CD4-positive, alpha-beta T cell (primary cell): Measurements from ENCODE around the gene ATP13A2. TPM values are rescaled to one million over a fixed set of nuclear protein-coding genes. Genes with fewer than 3 reads are reported as not detected.

Source experiments
- ATAC-seq: fragments of 200-7000 bp; cut with Tn5 transposase; one replicate; pipeline ENCODE4 v1.10.0; 2022; ENCODE audit warnings: mild to moderate bottlenecking; ENCODE audit not compliant: poor library complexity
- CTCF ChIA-PET: fragments of 350-600 bp; sonication (Branson Sonifier 250); formaldehyde crosslinking; loops from one replicate; lab custom pipeline; 2021; ENCODE audit warnings: antibody characterized with exemption, inconsistent platforms; lab: Charles Lee
- POLR2A ChIA-PET: fragments of 350-600 bp; sonication (Branson Sonifier 250); formaldehyde crosslinking; loops from one replicate; lab custom pipeline; 2021; ENCODE audit warnings: antibody characterized with exemption, inconsistent platforms; lab: Charles Lee
- DNase-seq, 14 experiments: peaks; one replicate each; pipeline ENCODE4 v3.0.0-alpha.2; 2013 to 2020; ENCODE audit warnings: mixed read lengths in 2 of 14
- H3K27ac ChIP-seq, 2 donors: one replicate each; pipeline versions ENCODE4 v1.5.1 to v1.7.0; 2013; ENCODE audit warnings: low read length in 2 of 2, low read depth in 1 of 2, mild to moderate bottlenecking in 1 of 2
- H3K27me3 ChIP-seq, 2 experiments: 1 replicate in 1 of 2; 2 replicates in 1 of 2; pipeline versions ENCODE4 v1.6.1 to v1.7.0; 2013; ENCODE audit warnings: low read length in 2 of 2, control low read depth in 1 of 2, mild to moderate bottlenecking in 1 of 2, moderate library complexity in 1 of 2; ENCODE audit not compliant: insufficient read depth in 2 of 2, control insufficient read depth in 1 of 2
- H3K36me3 ChIP-seq: one replicate; pipeline ENCODE4 v1.6.1; 2013; ENCODE audit warnings: low read length, control low read depth; ENCODE audit not compliant: insufficient read depth
- H3K4me1 ChIP-seq: one replicate; pipeline ENCODE4 v1.6.1; 2013; ENCODE audit warnings: low read length, control low read depth; ENCODE audit not compliant: insufficient read depth
- H3K4me3 ChIP-seq: one replicate; pipeline ENCODE4 v1.5.1; 2013; ENCODE audit warnings: mild to moderate bottlenecking, low read length, moderate library complexity
- H3K9me3 ChIP-seq, 2 experiments: 1 replicate in 1 of 2; 2 replicates in 1 of 2; pipeline versions ENCODE4 v1.6.1 to v1.7.0; 2013; ENCODE audit warnings: low read length in 2 of 2, mild to moderate bottlenecking in 2 of 2, control low read depth in 1 of 2, moderate library complexity in 1 of 2; ENCODE audit not compliant: control insufficient read depth in 1 of 2, insufficient read depth in 1 of 2
- H3K27ac Mint-ChIP-seq: one replicate; pipeline ENCODE4 v1.8.0; 2020; ENCODE audit warnings: mixed read lengths
- H3K27me3 Mint-ChIP-seq: one replicate; pipeline ENCODE4 v1.8.0; 2021; ENCODE audit warnings: mixed read lengths
- H3K36me3 Mint-ChIP-seq: one replicate; pipeline ENCODE4 v1.8.0; 2021; ENCODE audit warnings: low read depth, mixed read lengths
- H3K4me1 Mint-ChIP-seq: one replicate; pipeline ENCODE4 v1.8.0; 2021; ENCODE audit warnings: low read depth, mixed read lengths
- H3K4me3 Mint-ChIP-seq: one replicate; pipeline ENCODE4 v1.8.0; 2020; ENCODE audit warnings: mild to moderate bottlenecking, mixed read lengths
- H3K9me3 Mint-ChIP-seq: one replicate; pipeline ENCODE4 v1.8.0; 2020; ENCODE audit warnings: mixed read lengths
- CTCF ChIP-seq: fragments of 200-600 bp; IDR thresholded peaks from one replicate; pipeline ENCODE4 v1.8.0; 2022; ENCODE audit warnings: antibody characterized with exemption, mild to moderate bottlenecking
- intact Hi-C, 2 experiments: fragments of 100-400 bp; cut with DNase I in 1 of 2; cut with micrococcal nuclease in 1 of 2; formaldehyde crosslinking; loops; one replicate each; pipeline versions ENCODE4 v1.15.1 to v1.9.0; 2023 to 2025; cut with DNase I, micrococcal nuclease
- total RNA-seq, 174 experiments: library from RNA in 2 of 174; stranded (reverse) in 2 of 174; gene quantifications; one replicate each; pipeline ENCODE4 v1.2.3 and lab custom pipeline; 2021 to 2026

The ATP13A2 gene
- total RNA-seq, 2 experiments from 2014 or later: 27.0 to 30.6 TPM

DNA sequence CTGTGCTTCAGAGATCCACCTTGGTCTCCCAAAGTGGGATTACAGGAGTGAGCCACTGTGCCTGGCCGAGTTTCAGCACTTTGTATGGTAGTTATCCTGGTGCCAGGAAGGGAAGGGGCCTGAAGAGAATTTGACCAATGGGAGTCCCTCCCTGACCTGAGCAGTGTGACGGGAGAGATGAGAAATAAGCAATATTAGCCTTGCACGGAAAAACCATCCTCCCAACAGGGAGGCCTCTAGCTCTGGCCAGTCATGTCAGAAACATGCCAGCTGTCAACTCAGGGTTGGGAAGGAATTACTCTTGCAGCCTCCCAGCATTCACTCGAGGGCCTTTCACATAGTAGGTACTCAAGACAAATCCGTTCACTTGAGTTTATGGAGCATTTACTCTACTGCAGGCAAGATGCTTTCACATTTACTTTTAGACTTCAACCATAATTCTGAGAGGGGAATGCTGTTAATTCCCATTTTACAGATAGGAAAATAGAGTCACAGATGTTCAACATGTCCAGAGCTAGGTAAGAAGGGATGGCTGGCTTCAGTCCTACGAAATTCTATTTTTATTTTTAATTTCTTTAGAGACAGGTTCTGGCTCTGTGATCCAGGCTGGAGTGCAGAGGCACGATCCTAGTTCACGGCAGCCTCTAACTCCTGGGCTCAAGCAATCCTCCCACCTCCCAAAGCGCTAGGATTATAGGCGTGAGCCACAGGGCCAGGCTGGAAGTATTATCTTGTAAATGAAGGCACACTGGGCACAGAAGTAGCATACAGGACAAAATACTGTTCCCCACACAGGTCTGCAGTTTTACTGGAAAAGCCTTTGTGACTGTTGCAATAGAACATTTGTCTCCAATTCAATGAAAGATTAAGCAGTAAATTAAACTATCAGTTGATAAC is 3.2 kb upstream of the ATP13A2 start:
- peaks cover 23% of the 10 kb centered on the region for H3K4me1 ChIP-seq
- H3K27ac Mint-ChIP-seq: no peak overlapping the region
- TF ChIP-seq CTCF: no peak
- H3K4me3 ChIP-seq: no peak overlapping the region
- H3K9me3 Mint-ChIP-seq: no peaks in the 10 kb centered on the region
- DNase-seq: no peak
- intact Hi-C loops: loop anchor here (5.0 kb wide), 3 partner anchors 37 to 422 kb away; partner anchors contain the start of genes RCC2 (in 1 of the 2) and SDHB (in 1 of the 2)
- ATAC-seq: no peak
- H3K9me3 ChIP-seq: no peaks in the 10 kb centered on the region
- ChIA-PET CTCF (no interaction called here), POLR2A (no interaction called here)
- H3K36me3 ChIP-seq: peaks cover 20% of the 10 kb centered on the region
- H3K36me3 Mint-ChIP-seq: peaks cover 32% of the 10 kb centered on the region
- no peaks in the 10 kb centered on the region for H3K27me3 Mint-ChIP-seq
- H3K4me3 Mint-ChIP-seq: no peak overlapping the region
- H3K27ac ChIP-seq: no peak overlapping the region
- H3K4me1 Mint-ChIP-seq: peaks cover 16% of the 10 kb centered on the region
- H3K27me3 ChIP-seq: no peaks in the 10 kb centered on the region

GRCh38 chr1:17013491-17014320 is 2.0 kb upstream of the ATP13A2 start:
- Histone ChIP-seq H3K4me1 (peaks cover 35% of the 10 kb centered on the region), H3K9me3 (no peaks in the 10 kb centered on the region), H3K27ac (no peak overlapping the region), H3K4me3 (no peak overlapping the region), H3K27me3 (no peaks in the 10 kb centered on the region), H3K36me3 (peaks cover 8% of the 10 kb centered on the region)
- ChIA-PET POLR2A (no interaction called here), CTCF (no interaction called here)
- Mint-ChIP-seq H3K27ac (no peak overlapping the region), H3K4me1 (peaks cover 16% of the 10 kb centered on the region), H3K9me3 (no peaks in the 10 kb centered on the region), H3K36me3 (peaks cover 20% of the 10 kb centered on the region), H3K27me3 (no peaks in the 10 kb centered on the region), H3K4me3 (no peak overlapping the region)
- DNase-seq: peak in 2 of 14 experiments; percentile 41 to 50
- no peak for TF ChIP-seq CTCF
- intact Hi-C loops: loop anchor here (5.0 kb wide), 3 partner anchors 39 to 424 kb away; partner anchors contain the start of genes RCC2 (in 1 of the 2) and SDHB (in 1 of the 2)
- ATAC-seq: no peak

DNA sequence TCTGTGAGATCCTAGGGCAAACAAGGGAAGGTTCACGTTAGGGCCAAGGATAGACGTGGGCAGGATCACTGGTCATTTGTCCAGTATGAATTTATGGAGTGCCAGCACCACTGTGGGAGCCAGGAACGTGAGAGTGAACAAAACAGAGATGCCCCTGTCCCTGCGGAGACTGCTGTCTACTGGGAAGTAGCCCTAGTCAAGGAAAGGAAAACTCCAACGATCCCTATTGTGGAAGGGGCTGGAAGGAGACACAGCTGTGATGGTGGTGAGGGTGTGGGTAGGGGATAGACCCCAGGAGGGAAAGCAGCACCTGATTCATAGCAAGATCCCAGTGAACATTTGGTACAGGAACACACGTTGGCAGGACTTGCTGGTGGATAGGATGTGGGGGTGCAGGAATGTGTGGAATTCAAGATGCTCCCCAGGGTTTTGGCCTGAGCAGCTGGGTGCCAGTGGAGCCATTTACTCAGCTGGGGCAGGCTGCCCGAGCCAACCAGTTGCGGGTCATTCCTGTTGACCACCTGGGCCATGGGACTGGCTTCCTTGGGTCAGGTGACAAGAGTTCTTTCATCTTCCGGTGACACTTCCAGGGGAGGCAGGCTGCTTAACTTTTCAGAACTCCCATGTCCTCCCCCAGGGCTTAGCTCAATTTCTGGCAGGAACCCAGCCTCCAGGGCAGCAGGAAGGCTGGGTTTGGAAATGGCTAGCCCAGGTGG is 1.2 kb upstream of the ATP13A2 start:
- no peak for TF ChIP-seq CTCF
- Mint-ChIP-seq H3K4me3 (peak overlapping the region; percentile 20), H3K9me3 (no peaks in the 10 kb centered on the region), H3K27me3 (no peaks in the 10 kb centered on the region), H3K27ac (no peak overlapping the region), H3K36me3 (peaks cover 13% of the 10 kb centered on the region), H3K4me1 (peaks cover 16% of the 10 kb centered on the region)
- intact Hi-C loops: loop anchor here (1.0 to 5.0 kb wide), 4 partner anchors 39 to 424 kb away; partner anchors contain the start of genes RCC2 (in 1 of the 2) and SDHB (in 1 of the 2)
- H3K9me3 ChIP-seq: no peaks in the 10 kb centered on the region
- H3K27ac ChIP-seq: no peak overlapping the region
- H3K27me3 ChIP-seq: no peaks in the 10 kb centered on the region
- ChIA-PET POLR2A (no interaction called here), CTCF (no interaction called here)
- H3K4me3 ChIP-seq: no peak overlapping the region
- ATAC-seq (no peak), DNase-seq (no peak)
- H3K36me3 ChIP-seq: no peaks in the 10 kb centered on the region
- H3K4me1 ChIP-seq: peaks cover 35% of the 10 kb centered on the region
